ENCODE data around the gene LGMN.
"Not testable (repeated sequence)": the region's sequence is repeated elsewhere in the genome, so short reads cannot be mapped to it uniquely, and the experiment has no call there.

LGMN gene

GRCh38 chr14:92778868-92779565 is 30.6 kb upstream of the LGMN start:
- H3K4me1 ChIP-seq (ENCODE audit: insufficient read depth, low read length); H3K9me3 ChIP-seq (ENCODE audit: low read length); H3K4me3 ChIP-seq (ENCODE audit: low read length); H3K36me3 ChIP-seq (ENCODE audit: insufficient read depth, low read length); H2AFZ ChIP-seq (ENCODE audit: low read depth, low read length); H3K27me3 ChIP-seq (ENCODE audit: insufficient read depth, low read length): not testable (repeated sequence)

- H3K27me3 ChIP-seq (ENCODE audit: insufficient read depth, low read length); H3K9me3 ChIP-seq (ENCODE audit: low read length); H3K36me3 ChIP-seq (ENCODE audit: insufficient read depth, low read length); H3K4me3 ChIP-seq (ENCODE audit: low read length); H3K4me1 ChIP-seq (ENCODE audit: insufficient read depth, low read length); H2AFZ ChIP-seq (ENCODE audit: low read depth, low read length): not testable (repeated sequence)
These were observed 26.9 kb upstream of the LGMN start for GRCh38 chr14:92775292-92775691.

GRCh38 chr14:92774572-92774971 is 26.1 kb upstream of the LGMN start:
- no peaks in the 10 kb centered on the region for H3K4me1 ChIP-seq (ENCODE audit: insufficient read depth, low read length)
- H2AFZ ChIP-seq (ENCODE audit: low read depth, low read length) = no peak overlapping the region
- H3K4me3 ChIP-seq (ENCODE audit: low read length) = no peak overlapping the region
- no peaks in the 10 kb centered on the region for H3K36me3 ChIP-seq (ENCODE audit: insufficient read depth, low read length)
- peaks cover 2% of the 10 kb centered on the region for H3K27me3 ChIP-seq (ENCODE audit: insufficient read depth, low read length)
- no peaks in the 10 kb centered on the region for H3K9me3 ChIP-seq (ENCODE audit: low read length)

- no peak overlapping the region for H2AFZ ChIP-seq (ENCODE audit: low read depth, low read length)
- no peaks in the 10 kb centered on the region for H3K9me3 ChIP-seq (ENCODE audit: low read length)
- no peaks in the 10 kb centered on the region for H3K36me3 ChIP-seq (ENCODE audit: insufficient read depth, low read length)
- H3K4me3 ChIP-seq (ENCODE audit: low read length) = no peak overlapping the region
- H3K4me1 ChIP-seq (ENCODE audit: insufficient read depth, low read length) = no peaks in the 10 kb centered on the region
- H3K27me3 ChIP-seq (ENCODE audit: insufficient read depth, low read length) = no peaks in the 10 kb centered on the region
These were observed 22.1 kb upstream of the LGMN start for GRCh38 chr14:92770484-92770883.

- Histone ChIP-seq H3K36me3 (ENCODE audit: insufficient read depth, low read length) (no peaks in the 10 kb centered on the region), H3K4me3 (ENCODE audit: low read length) (no peak overlapping the region), H3K27me3 (ENCODE audit: insufficient read depth, low read length) (peaks cover 2% of the 10 kb centered on the region), H3K4me1 (ENCODE audit: insufficient read depth, low read length) (no peaks in the 10 kb centered on the region), H2AFZ (ENCODE audit: low read depth, low read length) (no peak overlapping the region), H3K9me3 (ENCODE audit: low read length) (no peaks in the 10 kb centered on the region)
These were observed 20.4 kb upstream of the LGMN start for GRCh38 chr14:92768795-92769194.

GRCh38 chr14:92768236-92768635 is 19.8 kb upstream of the LGMN start:
- not testable (repeated sequence) for H2AFZ ChIP-seq (ENCODE audit: low read depth, low read length); H3K4me3 ChIP-seq (ENCODE audit: low read length); H3K9me3 ChIP-seq (ENCODE audit: low read length); H3K36me3 ChIP-seq (ENCODE audit: insufficient read depth, low read length); H3K27me3 ChIP-seq (ENCODE audit: insufficient read depth, low read length); H3K4me1 ChIP-seq (ENCODE audit: insufficient read depth, low read length)

- H3K27me3 ChIP-seq (ENCODE audit: insufficient read depth, low read length); H2AFZ ChIP-seq (ENCODE audit: low read depth, low read length); H3K36me3 ChIP-seq (ENCODE audit: insufficient read depth, low read length); H3K4me3 ChIP-seq (ENCODE audit: low read length); H3K4me1 ChIP-seq (ENCODE audit: insufficient read depth, low read length); H3K9me3 ChIP-seq (ENCODE audit: low read length): not testable (repeated sequence)
These were observed 15.5 kb upstream of the LGMN start for GRCh38 chr14:92763666-92764631.

GRCh38 chr14:92760524-92760805 is 12.0 kb upstream of the LGMN start:
- Histone ChIP-seq H2AFZ (ENCODE audit: low read depth, low read length) (no peak overlapping the region), H3K36me3 (ENCODE audit: insufficient read depth, low read length) (no peaks in the 10 kb centered on the region), H3K4me1 (ENCODE audit: insufficient read depth, low read length) (no peaks in the 10 kb centered on the region), H3K4me3 (ENCODE audit: low read length) (no peak overlapping the region), H3K9me3 (ENCODE audit: low read length) (no peaks in the 10 kb centered on the region), H3K27me3 (ENCODE audit: insufficient read depth, low read length) (peaks cover 2% of the 10 kb centered on the region)

GRCh38 chr14:92759679-92760523 is 11.5 kb upstream of the LGMN start:
- Histone ChIP-seq H3K4me1 (ENCODE audit: insufficient read depth, low read length) (no peaks in the 10 kb centered on the region), H3K27me3 (ENCODE audit: insufficient read depth, low read length) (peaks cover 1% of the 10 kb centered on the region), H3K36me3 (ENCODE audit: insufficient read depth, low read length) (no peaks in the 10 kb centered on the region), H3K4me3 (ENCODE audit: low read length) (no peak overlapping the region), H3K9me3 (ENCODE audit: low read length) (no peaks in the 10 kb centered on the region), H2AFZ (ENCODE audit: low read depth, low read length) (no peak overlapping the region)

- H3K4me3 ChIP-seq (ENCODE audit: low read length) = no peak overlapping the region
- no peaks in the 10 kb centered on the region for H3K36me3 ChIP-seq (ENCODE audit: insufficient read depth, low read length)
- H3K27me3 ChIP-seq (ENCODE audit: insufficient read depth, low read length) = no peaks in the 10 kb centered on the region
- no peaks in the 10 kb centered on the region for H3K9me3 ChIP-seq (ENCODE audit: low read length)
- H3K4me1 ChIP-seq (ENCODE audit: insufficient read depth, low read length) = no peaks in the 10 kb centered on the region
- no peak overlapping the region for H2AFZ ChIP-seq (ENCODE audit: low read depth, low read length)
These were observed 10.9 kb upstream of the LGMN start for GRCh38 chr14:92759300-92759678.

GRCh38 chr14:92756446-92756845 is 8.0 kb upstream of the LGMN start:
- H3K36me3 ChIP-seq (ENCODE audit: insufficient read depth, low read length) = no peaks in the 10 kb centered on the region
- no peak overlapping the region for H2AFZ ChIP-seq (ENCODE audit: low read depth, low read length)
- no peaks in the 10 kb centered on the region for H3K9me3 ChIP-seq (ENCODE audit: low read length)
- no peak overlapping the region for H3K4me3 ChIP-seq (ENCODE audit: low read length)
- no peaks in the 10 kb centered on the region for H3K27me3 ChIP-seq (ENCODE audit: insufficient read depth, low read length)
- H3K4me1 ChIP-seq (ENCODE audit: insufficient read depth, low read length) = no peaks in the 10 kb centered on the region

GRCh38 chr14:92755495-92755894 is 7.1 kb upstream of the LGMN start:
- H3K4me1 ChIP-seq (ENCODE audit: insufficient read depth, low read length) = no peaks in the 10 kb centered on the region
- no peaks in the 10 kb centered on the region for H3K36me3 ChIP-seq (ENCODE audit: insufficient read depth, low read length)
- H3K9me3 ChIP-seq (ENCODE audit: low read length) = no peaks in the 10 kb centered on the region
- H2AFZ ChIP-seq (ENCODE audit: low read depth, low read length) = no peak overlapping the region
- H3K4me3 ChIP-seq (ENCODE audit: low read length) = no peak overlapping the region
- no peaks in the 10 kb centered on the region for H3K27me3 ChIP-seq (ENCODE audit: insufficient read depth, low read length)

- Histone ChIP-seq H3K36me3 (ENCODE audit: insufficient read depth, low read length) (no peaks in the 10 kb centered on the region), H2AFZ (ENCODE audit: low read depth, low read length) (no peak overlapping the region), H3K4me3 (ENCODE audit: low read length) (no peak overlapping the region), H3K9me3 (ENCODE audit: low read length) (no peaks in the 10 kb centered on the region), H3K4me1 (ENCODE audit: insufficient read depth, low read length) (no peaks in the 10 kb centered on the region), H3K27me3 (ENCODE audit: insufficient read depth, low read length) (no peaks in the 10 kb centered on the region)
These were observed 6.5 kb upstream of the LGMN start for GRCh38 chr14:92754966-92755365.

Data from neuron (in vitro differentiated cells).